C4-2B (cell line): ENCODE results near the gene CPZ.
"Not testable (repeated sequence)": the region's sequence is repeated elsewhere in the genome, so short reads cannot be mapped to it uniquely, and the experiment has no call there.

Experiments used
- H3K27ac ChIP-seq: fragments of 450-650 bp; 2 replicates; pipeline ENCODE4 v1.5.1; 2017
- CTCF ChIP-seq: fragments of 450-650 bp; conservative IDR thresholded peaks from 2 replicates; pipeline ENCODE4 v1.5.1; 2017; ENCODE audit warnings: mild to moderate bottlenecking
- ZFX ChIP-seq: fragments of 450-650 bp; IDR thresholded peaks from 2 replicates; pipeline ENCODE4 v1.6.1; 2017

The CPZ gene

GRCh38 chr4:8648816-8649630, 56.5 kb downstream of the CPZ start:
- no peak overlapping the region for H3K27ac ChIP-seq
- TF ChIP-seq ZFX (no peak), CTCF (no peak)

GRCh38 chr4:8649631-8650361, 57.2 kb downstream of the CPZ start:
- TF ChIP-seq CTCF (no peak), ZFX (no peak)
- no peak overlapping the region for H3K27ac ChIP-seq

- no peak for TF ChIP-seq CTCF
- TF ChIP-seq ZFX: no peak
- H3K27ac ChIP-seq: no peak overlapping the region
Measured at GRCh38 chr4:8651661-8652180, 59.2 kb downstream of the CPZ start.

GRCh38 chr4:8652181-8653078, 59.9 kb downstream of the CPZ start:
- no peak for TF ChIP-seq CTCF
- no peak overlapping the region for H3K27ac ChIP-seq

- no peak for TF ChIP-seq ZFX
- TF ChIP-seq CTCF: no peak
Measured at GRCh38 chr4:8653326-8654000, 60.9 kb downstream of the CPZ start.

GRCh38 chr4:8654139-8654538, 61.6 kb downstream of the CPZ start:
- H3K27ac ChIP-seq: not testable (repeated sequence)

More at GRCh38 chr4:8653326-8654000, 60.9 kb downstream of the CPZ start:
- H3K27ac ChIP-seq: no peak overlapping the region
